Testis (tissue), 3 donors: ENCODE results near the gene TMED10. TPM values are rescaled to one million over a fixed set of nuclear protein-coding genes. Genes with fewer than 3 reads are reported as not detected.

Source experiments
- DNase-seq: peaks from one replicate; pipeline ENCODE4 v3.0.0-alpha.2; 2019
- H3K27ac ChIP-seq, 2 donors: fragments of 200-600 bp; sonication (generic); one replicate each; pipeline ENCODE4 v1.5.1; 2019
- H3K27me3 ChIP-seq: fragments of 200-600 bp; sonication (generic); one replicate; pipeline ENCODE4 v1.5.1; 2019
- H3K36me3 ChIP-seq: fragments of 200-600 bp; sonication (generic); one replicate; pipeline ENCODE4 v1.5.1; 2017; ENCODE audit warnings: low read depth; ENCODE audit errors: missing control alignments
- H3K4me1 ChIP-seq: fragments of 200-600 bp; sonication (generic); one replicate; pipeline ENCODE4 v1.5.1; 2019
- H3K4me3 ChIP-seq, 2 donors: fragments of 200-600 bp; sonication (generic); one replicate each; pipeline ENCODE4 v1.5.1; 2017 to 2019
- H3K9me3 ChIP-seq: fragments of 200-600 bp; sonication (generic); one replicate; pipeline ENCODE4 v1.5.1; 2017
- POLR2A ChIP-seq: fragments of 450-650 bp; IDR thresholded peaks from one replicate; pipeline ENCODE4 v1.6.1; 2017; ENCODE audit warnings: antibody characterized with exemption, mild to moderate bottlenecking, moderate library complexity
- WGBS, 2 donors: methylation state at CpG; one replicate each; pipeline ENCODE4 v1.1.5; 2018; 5-methylcytosine and 5-hydroxymethylcytosine counted together
- intact Hi-C: fragments of 100-400 bp; cut with DNase I; formaldehyde crosslinking; loops from one replicate; pipeline ENCODE4 v1.15.1; 2023; ENCODE audit warnings: low total_unique reads
- polyA plus RNA-seq: library from polyadenylated mRNA; stranded (reverse); fragments of 350-450 nt; fragmentation: Illumina TruSeq; extraction: RNeasy Lipid Tissue Mini Kit (QIAGEN cat#74804); gene quantifications from one replicate; pipeline ENCODE4 v1.2.3, GENCODE V29; 2014; ENCODE audit warnings: low read depth, low replicate concordance; ENCODE audit not compliant: insufficient read depth
- total RNA-seq, 2 donors: library from RNA; depleted of rRNA; stranded (reverse); fragments of >200 nt; gene quantifications; one replicate each; pipeline ENCODE4 v1.2.3, GENCODE V29; 2016
- TF ChIP-seq, protein P1 (sequence below), 3 experiments: fragments of 450-650 bp in 2 of 3; fragments of 200-600 bp in 1 of 3; sonication (generic) in 1 of 3; IDR thresholded peaks; one replicate each; pipeline ENCODE4 v1.5.1; 2016 to 2019; ENCODE audit warnings: antibody characterized with exemption in 3 of 3, mild to moderate bottlenecking in 2 of 3, moderate library complexity in 1 of 3

Gene TMED10
- total and polyA plus RNA-seq, 3 donors from 2014 or later, result 255 to 417 (median 334) TPM

DNA sequence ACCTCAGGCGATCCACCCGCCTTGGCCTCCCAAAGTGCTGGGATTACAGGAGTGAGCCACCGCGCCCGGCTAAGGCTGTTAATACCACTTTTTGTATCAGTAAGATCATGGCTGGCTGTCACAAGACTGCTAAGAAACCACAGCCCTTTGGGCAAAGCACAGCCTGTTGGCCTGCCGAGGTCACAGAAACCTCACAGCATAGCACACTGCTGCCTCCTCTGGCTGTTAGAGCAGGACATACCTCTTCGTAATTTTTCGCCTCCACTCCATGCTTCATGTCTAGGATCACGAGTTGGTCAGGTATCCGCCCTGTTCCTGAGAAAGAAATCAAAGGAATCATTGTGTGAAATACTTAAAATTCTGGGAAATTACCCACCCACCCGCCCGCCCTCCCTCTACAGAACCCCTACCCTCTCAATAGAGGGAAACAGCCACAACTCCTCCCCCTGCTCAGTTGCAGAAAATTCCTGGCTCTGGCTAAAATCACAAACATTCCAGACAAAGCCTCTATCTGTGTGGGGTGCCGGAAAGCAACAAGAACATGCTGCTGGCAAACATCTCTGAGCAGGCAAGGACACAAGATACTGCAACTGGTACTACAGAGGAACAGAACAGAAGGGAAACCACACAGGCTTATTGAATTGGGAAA, 28.9 kb downstream of the TMED10 start:
- Histone ChIP-seq H3K36me3 (no peaks in the 10 kb centered on the region), H3K4me1 (peaks cover 70% of the 10 kb centered on the region), H3K4me3 (no peak overlapping the region), H3K27ac (peak overlapping the region; percentile 92 to 95), H3K9me3 (no peaks in the 10 kb centered on the region), H3K27me3 (no peaks in the 10 kb centered on the region)
- WGBS, 2 donors, result 26 to 35% methylated on average over 13 of the region's 13 CpGs
- no peak for TF ChIP-seq POLR2A
- TF ChIP-seq, protein P1, sequence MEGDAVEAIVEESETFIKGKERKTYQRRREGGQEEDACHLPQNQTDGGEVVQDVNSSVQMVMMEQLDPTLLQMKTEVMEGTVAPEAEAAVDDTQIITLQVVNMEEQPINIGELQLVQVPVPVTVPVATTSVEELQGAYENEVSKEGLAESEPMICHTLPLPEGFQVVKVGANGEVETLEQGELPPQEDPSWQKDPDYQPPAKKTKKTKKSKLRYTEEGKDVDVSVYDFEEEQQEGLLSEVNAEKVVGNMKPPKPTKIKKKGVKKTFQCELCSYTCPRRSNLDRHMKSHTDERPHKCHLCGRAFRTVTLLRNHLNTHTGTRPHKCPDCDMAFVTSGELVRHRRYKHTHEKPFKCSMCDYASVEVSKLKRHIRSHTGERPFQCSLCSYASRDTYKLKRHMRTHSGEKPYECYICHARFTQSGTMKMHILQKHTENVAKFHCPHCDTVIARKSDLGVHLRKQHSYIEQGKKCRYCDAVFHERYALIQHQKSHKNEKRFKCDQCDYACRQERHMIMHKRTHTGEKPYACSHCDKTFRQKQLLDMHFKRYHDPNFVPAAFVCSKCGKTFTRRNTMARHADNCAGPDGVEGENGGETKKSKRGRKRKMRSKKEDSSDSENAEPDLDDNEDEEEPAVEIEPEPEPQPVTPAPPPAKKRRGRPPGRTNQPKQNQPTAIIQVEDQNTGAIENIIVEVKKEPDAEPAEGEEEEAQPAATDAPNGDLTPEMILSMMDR (IDR thresholded peaks at IDR 0.05), result peak in 2 of 3 experiments; percentile 38 to 47
- intact Hi-C loops, result no loop called here
- DNase-seq, result peak; percentile 89

DNA sequence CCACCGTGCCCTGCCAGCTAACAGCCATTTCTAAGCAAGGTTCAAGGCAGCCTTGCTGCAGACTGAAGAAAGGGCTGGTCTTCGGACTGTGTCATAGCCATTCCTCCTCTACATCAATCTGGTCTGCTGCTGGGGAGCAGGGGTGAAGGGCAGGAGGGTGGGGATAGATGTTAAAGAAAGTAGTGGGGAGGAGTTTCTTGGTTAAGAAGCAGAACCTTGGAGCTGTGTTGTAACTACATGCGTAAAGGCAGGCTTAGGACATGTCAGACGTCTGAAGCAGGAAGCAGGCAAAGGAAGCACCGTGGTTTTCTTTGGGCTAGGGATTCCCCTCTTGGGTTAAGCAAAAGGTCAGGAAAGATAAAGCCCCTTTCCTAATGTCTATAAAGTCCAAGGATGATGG, 31.5 kb downstream of the TMED10 start:
- TF ChIP-seq POLR2A, result no peak
- TF ChIP-seq, protein P1 (IDR thresholded peaks at IDR 0.05), result no peak
- Histone ChIP-seq H3K27ac (peak overlapping the region; percentile 67 to 95), H3K9me3 (no peaks in the 10 kb centered on the region), H3K4me1 (peaks cover 64% of the 10 kb centered on the region), H3K27me3 (no peaks in the 10 kb centered on the region), H3K36me3 (no peaks in the 10 kb centered on the region), H3K4me3 (no peak overlapping the region)
- peak; percentile 36 for DNase-seq
- intact Hi-C loops, result no loop called here
- WGBS, 2 donors, result 58 to 66% methylated on average over 3 to 5 of the region's 5 CpGs

DNA sequence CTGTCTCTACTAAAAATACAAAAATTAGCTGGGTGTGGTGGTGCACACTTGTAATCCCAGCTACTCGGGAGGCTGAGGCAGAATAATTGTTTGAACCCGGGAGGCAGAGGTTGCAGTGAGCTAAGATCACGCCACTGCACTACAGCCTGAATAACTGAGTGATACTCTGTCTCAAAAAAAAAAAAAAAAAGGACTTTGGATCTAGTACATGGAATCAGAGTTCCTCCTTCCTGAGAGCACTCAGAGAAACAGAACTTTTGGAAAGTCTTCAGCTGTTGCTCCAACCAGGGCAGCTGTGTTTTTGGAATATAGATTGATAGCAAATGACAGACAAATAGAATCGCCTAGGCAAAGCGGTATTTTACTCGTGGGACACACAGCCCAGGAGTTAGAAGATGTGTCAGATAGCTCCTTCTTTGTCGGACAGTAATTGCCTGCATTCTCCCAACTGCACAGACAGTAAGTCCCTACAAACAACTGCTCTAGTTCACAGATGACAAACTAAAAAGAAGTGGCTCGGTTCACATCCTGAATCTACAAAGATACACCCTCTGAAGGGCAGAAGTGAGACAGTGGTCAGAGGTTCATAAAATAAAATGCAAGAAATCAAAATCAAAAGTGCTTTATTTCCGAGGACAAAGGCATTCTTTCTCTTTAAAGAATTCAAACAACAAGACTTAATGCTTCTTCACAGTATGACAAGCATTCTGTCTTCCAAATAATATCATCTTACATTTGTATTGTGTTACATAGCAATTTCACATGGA, 32.5 kb downstream of the TMED10 start:
- Histone ChIP-seq H3K27me3 (no peaks in the 10 kb centered on the region), H3K9me3 (no peaks in the 10 kb centered on the region), H3K27ac (peak overlapping the region; percentile 64 to 95), H3K36me3 (no peaks in the 10 kb centered on the region), H3K4me3 (no peak overlapping the region), H3K4me1 (peaks cover 57% of the 10 kb centered on the region)
- no peak for DNase-seq
- no peak for TF ChIP-seq POLR2A
- TF ChIP-seq, protein P1 (IDR thresholded peaks at IDR 0.05), result no peak
- intact Hi-C loops, result no loop called here
- WGBS, 2 donors, result 42 to 49% methylated on average over 9 of the region's 9 CpGs

DNA sequence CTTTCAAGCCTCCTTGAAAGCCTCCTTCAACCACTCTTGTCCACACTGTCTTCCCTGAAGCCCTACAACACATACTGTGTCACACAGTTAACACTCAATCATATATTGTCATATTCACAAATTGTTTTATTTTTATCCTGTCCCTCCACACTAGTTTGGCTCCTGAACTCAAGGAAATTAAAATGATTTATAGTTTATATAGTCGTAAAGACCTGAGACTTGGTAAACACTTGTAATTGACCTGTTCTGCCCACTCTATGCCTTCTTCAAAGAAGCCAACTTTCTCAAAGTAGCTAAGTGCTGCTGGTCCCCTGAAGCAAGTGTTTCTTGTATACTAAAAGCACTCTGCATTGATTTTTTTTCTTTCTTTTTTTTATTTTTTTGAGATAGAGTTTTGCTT, 33.9 kb downstream of the TMED10 start:
- 18 to 20% methylated on average over 1 of the region's 1 CpG for WGBS, 2 donors
- intact Hi-C loops, result no loop called here
- peaks cover 43% of the 10 kb centered on the region for H3K4me1 ChIP-seq

More for the DNA sequence above, 33.9 kb downstream of the TMED10 start:
- TF ChIP-seq, protein P1 (IDR thresholded peaks at IDR 0.05), result no peak
- TF ChIP-seq POLR2A, result no peak
- no peaks in the 10 kb centered on the region for H3K27me3 ChIP-seq
- no peak for DNase-seq
- peak overlapping the region in 1 of 2 donors; percentile 42 for H3K27ac ChIP-seq
- H3K4me3 ChIP-seq, result no peak overlapping the region
- H3K9me3 ChIP-seq, result no peaks in the 10 kb centered on the region
- no peaks in the 10 kb centered on the region for H3K36me3 ChIP-seq
